ENCODE measurements around the gene GNB4.

DNA sequence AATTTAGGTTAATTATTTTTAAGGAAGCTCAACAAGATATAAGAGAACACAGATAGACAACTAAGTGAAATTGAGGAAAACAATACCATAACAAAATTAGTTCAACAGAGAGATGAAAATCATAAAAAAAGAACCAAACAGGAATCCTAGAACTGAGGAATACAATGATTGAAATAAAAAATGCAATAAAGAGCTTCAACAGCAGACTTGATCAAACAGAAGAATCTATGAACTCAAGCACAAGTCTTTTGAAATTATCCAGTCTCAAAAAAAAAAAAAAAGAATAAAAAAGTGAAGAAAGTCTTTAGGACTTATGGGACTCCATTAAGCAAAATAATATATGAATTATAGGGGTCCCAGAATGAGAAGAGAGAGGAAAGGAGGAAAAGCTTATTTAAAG is 42.0 kb upstream of the GNB4 start:
- TF ChIP-seq CTCF (IDR thresholded peaks at IDR 0.05 in 8 of 11, conservative IDR thresholded peaks at IDR 0.05 in 3 of 11) (no peak), POLR2AphosphoS5 (IDR thresholded peaks at IDR 0.05) (no peak)
